Astrocyte of the cerebellum (primary cell): Measurements from ENCODE around the gene GDPD5.

Source experiments
- DNase-seq: peaks from one replicate; pipeline ENCODE4 v3.0.0-alpha.2; 2011; ENCODE audit warnings: low read depth
- H3K4me3 ChIP-seq: 2 replicates; pipeline ENCODE4 v1.5.1; 2011; ENCODE audit warnings: mild to moderate bottlenecking, low read depth, low read length, moderate library complexity
- in situ Hi-C: cut with HindIII; loops from 2 replicates; pipeline ENCODE4 v1.10.0; 2017; ENCODE audit warnings: low sequenced_read_pairs
- TF ChIP-seq, protein P1 (sequence below): IDR thresholded peaks from 2 replicates; pipeline ENCODE4 v1.5.1; 2012; ENCODE audit warnings: low read length, low read depth, moderate library complexity, mild to moderate bottlenecking; ENCODE audit errors: missing control alignments

The GDPD5 gene

DNA sequence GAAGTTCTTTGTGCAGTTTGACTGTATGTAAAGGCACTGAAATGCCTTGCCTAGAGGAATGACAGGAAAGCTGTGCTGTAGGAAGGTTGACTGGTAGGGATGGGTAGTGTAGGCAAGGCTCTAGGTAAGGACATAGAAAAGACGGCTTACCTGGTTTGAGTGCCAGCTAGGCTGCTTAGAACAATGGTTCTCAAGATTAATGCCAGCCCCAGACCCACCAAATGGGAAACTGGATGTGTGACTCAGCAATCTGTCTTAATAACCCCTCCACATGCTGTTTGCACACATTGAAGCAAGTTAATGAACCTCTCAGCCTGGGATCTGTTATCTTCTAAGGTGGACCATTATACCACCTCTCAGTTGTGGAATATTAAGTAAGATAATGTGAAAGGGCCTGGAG, 122.7 kb downstream of the GDPD5 start:
- DNase-seq, result no peak
- in situ Hi-C loops, result no loop called here
- H3K4me3 ChIP-seq, result no peak overlapping the region
- TF ChIP-seq, protein P1, sequence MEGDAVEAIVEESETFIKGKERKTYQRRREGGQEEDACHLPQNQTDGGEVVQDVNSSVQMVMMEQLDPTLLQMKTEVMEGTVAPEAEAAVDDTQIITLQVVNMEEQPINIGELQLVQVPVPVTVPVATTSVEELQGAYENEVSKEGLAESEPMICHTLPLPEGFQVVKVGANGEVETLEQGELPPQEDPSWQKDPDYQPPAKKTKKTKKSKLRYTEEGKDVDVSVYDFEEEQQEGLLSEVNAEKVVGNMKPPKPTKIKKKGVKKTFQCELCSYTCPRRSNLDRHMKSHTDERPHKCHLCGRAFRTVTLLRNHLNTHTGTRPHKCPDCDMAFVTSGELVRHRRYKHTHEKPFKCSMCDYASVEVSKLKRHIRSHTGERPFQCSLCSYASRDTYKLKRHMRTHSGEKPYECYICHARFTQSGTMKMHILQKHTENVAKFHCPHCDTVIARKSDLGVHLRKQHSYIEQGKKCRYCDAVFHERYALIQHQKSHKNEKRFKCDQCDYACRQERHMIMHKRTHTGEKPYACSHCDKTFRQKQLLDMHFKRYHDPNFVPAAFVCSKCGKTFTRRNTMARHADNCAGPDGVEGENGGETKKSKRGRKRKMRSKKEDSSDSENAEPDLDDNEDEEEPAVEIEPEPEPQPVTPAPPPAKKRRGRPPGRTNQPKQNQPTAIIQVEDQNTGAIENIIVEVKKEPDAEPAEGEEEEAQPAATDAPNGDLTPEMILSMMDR, result no peak

DNA sequence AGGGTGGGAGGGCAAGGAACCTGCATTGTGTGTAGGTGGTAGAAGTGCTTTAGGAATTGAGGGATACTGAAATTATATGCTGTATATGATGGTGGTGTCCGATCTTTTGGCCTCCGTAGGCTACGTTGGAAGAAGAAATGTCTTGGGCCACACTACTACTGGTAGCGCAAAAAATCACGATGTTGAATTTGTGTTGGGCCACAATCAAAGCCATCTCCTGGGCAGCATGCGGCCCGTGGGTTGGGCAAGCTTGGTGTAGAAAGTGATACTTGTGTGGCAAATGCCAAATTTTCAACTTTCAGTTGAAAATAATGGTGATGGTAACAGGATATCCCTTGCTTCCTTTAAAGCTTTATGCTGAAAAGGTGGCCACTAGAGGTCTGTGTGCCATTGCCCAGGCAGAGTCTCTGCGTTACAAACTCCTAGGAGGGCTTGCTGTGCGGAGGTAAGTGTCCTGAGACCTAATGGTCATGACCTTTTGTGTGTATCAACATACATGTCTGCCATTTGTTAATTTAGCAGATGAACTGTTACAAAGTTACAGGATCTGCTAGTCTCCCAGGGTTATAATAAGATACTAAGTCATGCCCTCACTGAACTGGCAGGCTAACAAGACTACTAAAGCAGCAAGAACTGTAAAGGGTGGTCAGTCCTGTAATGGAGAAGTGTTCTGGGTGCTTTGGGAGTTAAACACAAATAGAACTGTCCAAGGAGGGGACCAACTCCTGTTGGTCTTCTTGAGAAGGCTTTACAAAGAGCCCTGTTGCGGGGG, 123.6 kb downstream of the GDPD5 start:
- DNase-seq, result no peak
- peak overlapping the region; percentile 87 for H3K4me3 ChIP-seq
- TF ChIP-seq, protein P1, result no peak
- in situ Hi-C loops, result no loop called here

DNA sequence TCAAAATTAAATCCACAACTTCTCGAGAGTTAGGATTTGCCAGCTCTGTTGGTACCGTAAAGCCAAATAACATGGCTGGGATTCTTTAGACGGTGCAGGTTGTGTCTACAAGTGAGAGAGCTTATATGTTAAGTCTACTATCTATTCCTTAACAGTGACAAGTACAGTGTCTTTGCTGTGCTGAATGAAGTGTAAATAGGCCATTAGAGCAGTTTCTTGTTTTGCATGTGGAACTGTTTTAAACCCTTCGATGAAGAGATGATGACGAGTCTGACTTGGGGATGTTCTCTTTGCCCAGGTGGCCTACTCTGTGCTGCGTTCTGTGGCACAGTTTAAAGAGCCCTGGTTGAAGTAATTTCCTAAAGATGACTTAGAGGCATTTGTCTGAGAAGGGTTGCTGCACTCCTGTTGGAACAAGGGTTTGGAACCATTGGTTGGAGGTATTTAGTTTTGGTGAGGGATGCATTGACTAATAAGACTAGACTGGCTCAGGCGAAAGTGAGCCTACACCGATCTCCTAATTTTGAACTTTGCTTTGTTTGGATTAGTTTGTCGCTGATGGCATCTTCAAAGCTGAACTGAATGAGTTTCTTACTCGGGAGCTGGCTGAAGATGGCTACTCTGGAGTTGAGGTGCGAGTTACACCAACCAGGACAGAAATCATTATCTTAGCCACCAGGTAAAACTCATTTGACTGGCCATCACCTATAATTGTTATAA, 125.4 kb downstream of the GDPD5 start:
- in situ Hi-C loops, result no loop called here
- no peak for DNase-seq

DNA sequence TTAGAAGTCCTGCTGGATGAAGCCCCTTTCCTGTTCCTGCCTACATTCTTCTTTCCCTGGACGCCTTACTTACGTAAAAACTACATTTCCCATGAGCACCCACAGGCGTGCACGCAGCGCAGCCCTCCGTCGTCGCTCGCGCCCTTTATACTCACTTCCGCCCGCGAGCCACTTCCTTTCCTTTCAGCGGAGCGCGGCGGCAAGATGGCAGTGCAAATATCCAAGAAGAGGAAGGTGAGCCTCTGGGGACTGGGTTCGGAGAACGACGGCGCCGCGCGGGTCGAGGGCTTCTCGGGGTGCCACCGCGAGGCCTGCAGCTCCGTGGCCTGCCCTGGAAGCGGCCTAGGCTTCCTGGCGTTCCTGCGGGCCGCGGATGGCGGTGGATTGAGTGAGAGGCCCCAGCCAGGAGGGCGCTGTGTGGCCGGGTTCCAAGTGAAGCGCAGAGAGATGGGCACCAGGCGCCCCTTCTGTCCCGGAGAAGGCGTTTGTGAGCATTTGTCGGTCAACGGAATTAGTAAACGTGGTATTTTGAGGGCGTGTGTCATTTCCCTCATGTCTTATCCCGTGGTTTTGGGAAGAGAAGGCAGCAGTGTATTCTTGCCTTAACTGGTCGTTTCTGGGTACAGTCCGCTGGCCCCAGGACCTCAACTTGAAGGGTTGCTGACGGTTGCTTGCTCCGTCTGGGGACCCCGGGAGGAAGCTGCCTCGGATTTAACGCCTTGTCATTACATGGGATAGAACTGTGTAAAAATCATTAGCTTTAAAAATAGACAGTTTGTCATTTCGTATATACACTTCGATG, 126.2 kb downstream of the GDPD5 start, which contains the start of gene RPS3:
TSS of gene RPS3 (plus strand) at position 175 of the 802 bp plus-strand sequence. CDS start at position 205, 30 bp downstream.
- peak; percentile 81 for DNase-seq
- TF ChIP-seq, protein P1, result peak; percentile 20
- H3K4me3 ChIP-seq, result peak within 1 kb of the TSS; percentile 87
- in situ Hi-C loops, result no loop called here

More for the DNA sequence above, 125.4 kb downstream of the GDPD5 start:
- TF ChIP-seq, protein P1, result no peak
- H3K4me3 ChIP-seq, result peak overlapping the region; percentile 87

DNA sequence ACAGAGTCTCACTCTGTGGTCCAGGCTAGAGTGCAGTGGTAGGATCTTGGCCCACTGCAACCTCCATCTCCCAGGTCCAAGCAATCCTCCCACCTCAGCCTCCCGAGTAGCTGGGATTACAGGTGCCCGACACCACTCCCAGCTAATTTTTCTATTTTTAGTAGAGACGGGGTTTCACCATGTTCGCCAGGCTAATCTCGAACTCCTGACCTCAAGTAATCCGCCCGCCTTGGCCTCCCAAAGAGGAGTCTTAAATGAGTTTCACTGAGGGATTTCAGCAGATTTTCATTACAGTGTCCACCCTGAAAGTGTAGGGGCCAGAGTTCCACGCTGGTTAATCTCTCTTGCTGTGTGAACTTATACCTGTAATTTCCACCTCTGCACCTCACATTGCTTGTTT, 126.8 kb downstream of the GDPD5 start:
- TF ChIP-seq, protein P1, result no peak
- no peak overlapping the region for H3K4me3 ChIP-seq
- in situ Hi-C loops, result no loop called here
- DNase-seq, result no peak
